HepG2 (cell line): Measurements from ENCODE around the gene RHBDF2. TPM values are rescaled to one million over a fixed set of nuclear protein-coding genes. Genes with fewer than 3 reads are reported as not detected.

Experiments used
- ATAC-seq: fragments of 200-7000 bp; cut with Tn5 transposase; 3 replicates; pipeline ENCODE4 v1.9.1; 2020; ENCODE audit warnings: mild to moderate bottlenecking, moderate library complexity
- BruUV-seq: library from RNA; stranded (reverse); fragments of 400-500 nt; replicated peaks from 2 replicates; lab custom pipeline; 2021; lab: Mats Ljungman, UMichigan
- CTCF ChIA-PET: fragments of 300-600 bp; formaldehyde crosslinking; extraction: SDS; loops from one replicate; lab custom pipeline; 2021; ENCODE audit warnings: low total read pairs, inconsistent platforms, low intra/inter-chr PET ratio; lab: Yijun Ruan, JAX
- POLR2A ChIA-PET: fragments of 350-600 bp; sonication (Branson Sonifier 250); formaldehyde crosslinking; loops from one replicate; lab custom pipeline; 2020; ENCODE audit warnings: antibody characterized with exemption, inconsistent platforms; lab: Yijun Ruan, JAX
- DNase-seq: peaks from one replicate; pipeline ENCODE4 v3.0.0-alpha.2; 2015; ENCODE audit warnings: low spot score
- FAIRE-seq: peaks from 3 replicates; lab custom pipeline; 2011; peaks lifted over from hg19 to GRCh38; lab: Jason Lieb, UNC
- H2AFZ ChIP-seq: one replicate; pipeline ENCODE4 v1.6.1; 2011; ENCODE audit warnings: low read length, inconsistent platforms
- H3K27ac ChIP-seq: fragments of 300-600 bp; 3 replicates; pipeline ENCODE4 v1.8.0; 2011; ENCODE audit warnings: mixed run types, mild to moderate bottlenecking, mixed read lengths, low read length, inconsistent platforms; ENCODE audit not compliant: insufficient read depth; ENCODE audit errors: extremely low read length
- H3K27me3 ChIP-seq, 2 experiments: fragments of 200-600 bp in 1 of 2; 2 replicates in 1 of 2; 3 replicates in 1 of 2; pipeline versions ENCODE4 v1.6.0 to v1.8.0; 2011; ENCODE audit warnings: low read length in 2 of 2, mild to moderate bottlenecking in 2 of 2, moderate library complexity in 2 of 2, inconsistent platforms in 1 of 2; ENCODE audit not compliant: insufficient read depth in 2 of 2, control insufficient read depth in 1 of 2
- H3K36me3 ChIP-seq, 2 experiments: fragments of 200-600 bp in 1 of 2; replicated peaks in 1 of 2; 2 replicates in 1 of 2; 3 replicates in 1 of 2; pipeline versions ENCODE4 v1.5.1 to v1.8.0; 2011; ENCODE audit warnings: low read length in 2 of 2, inconsistent platforms in 1 of 2; ENCODE audit not compliant: insufficient read depth in 2 of 2, control insufficient read depth in 1 of 2
- H3K4me1 ChIP-seq: 2 replicates; pipeline ENCODE4 v1.5.1; 2012; ENCODE audit warnings: low read length, inconsistent platforms; ENCODE audit not compliant: insufficient read depth
- H3K4me2 ChIP-seq: 2 replicates; pipeline ENCODE4 v1.6.0; 2011; ENCODE audit warnings: low read depth, low read length, inconsistent platforms
- H3K4me3 ChIP-seq, 3 experiments: fragments of 200-600 bp in 1 of 3; sonication (generic), shearing (Covaris generic) in 1 of 3; replicated peaks in 1 of 3; 2 replicates each; pipeline ENCODE4 v1.5.1; 2011 to 2016; ENCODE audit warnings: low read length in 3 of 3, inconsistent platforms in 2 of 3, low read depth in 2 of 3, mild to moderate bottlenecking in 2 of 3, control low read depth in 1 of 3, mixed read lengths in 1 of 3; ENCODE audit not compliant: insufficient read depth in 1 of 3
- H3K79me2 ChIP-seq: one replicate; pipeline ENCODE4 v1.6.1; 2011; ENCODE audit warnings: low read length, inconsistent platforms; ENCODE audit not compliant: insufficient read depth
- H3K9ac ChIP-seq: 2 replicates; pipeline ENCODE4 v1.6.0; 2011; ENCODE audit warnings: mild to moderate bottlenecking, low read depth, low read length, inconsistent platforms; ENCODE audit not compliant: insufficient read depth
- H3K9me3 ChIP-seq: 2 replicates; pipeline ENCODE4 v1.5.1; 2012; ENCODE audit warnings: mild to moderate bottlenecking, low read length
- H4K20me1 ChIP-seq: 2 replicates; pipeline ENCODE4 v1.6.0; 2011; ENCODE audit warnings: inconsistent platforms, mild to moderate bottlenecking, low read length, moderate library complexity; ENCODE audit not compliant: insufficient read depth
- AGO2 ChIP-seq: fragments of 200-400 bp; formaldehyde crosslinking; optimal IDR thresholded peaks from 2 replicates; pipeline ENCODE3; 2017; ENCODE audit warnings: mild to moderate bottlenecking, low read depth, low read length, moderate library complexity
- ATRX ChIP-seq: sonication (generic); formaldehyde crosslinking; IDR thresholded peaks from 2 replicates; pipeline ENCODE4 v1.4.0; 2020; ENCODE audit warnings: missing genetic modification reagents, borderline replicate concordance
- GATAD1 ChIP-seq: IDR thresholded peaks from 2 replicates; pipeline ENCODE4 v1.6.1; 2016; ENCODE audit warnings: missing genetic modification reagents, missing compliant biosample characterization
- HOXD1 ChIP-seq: sonication (generic); formaldehyde crosslinking; IDR thresholded peaks from 2 replicates; pipeline ENCODE4 v1.5.0; 2020; ENCODE audit warnings: missing genetic modification reagents
- MED1 ChIP-seq: sonication (generic); formaldehyde crosslinking; IDR thresholded peaks from 2 replicates; pipeline ENCODE4 v1.4.0; 2020; ENCODE audit warnings: missing genetic modification reagents
- MEF2D ChIP-seq: sonication (generic); formaldehyde crosslinking; IDR thresholded peaks from 2 replicates; pipeline ENCODE4 v1.5.1; 2020; ENCODE audit warnings: mild to moderate bottlenecking, missing genetic modification reagents
- RXRA ChIP-seq: sonication (generic); formaldehyde crosslinking; IDR thresholded peaks from 2 replicates; pipeline ENCODE4 v1.5.1; 2020; ENCODE audit warnings: missing genetic modification reagents
- TAF1 ChIP-seq: sonication (generic); formaldehyde crosslinking; IDR thresholded peaks from 2 replicates; pipeline ENCODE4 v1.4.0; 2020; ENCODE audit warnings: missing genetic modification reagents
- WGBS: methylation state at CpG from one replicate; pipeline ENCODE4 v1.1.6; 2017; ENCODE audit warnings: low lambda C conversion rate; 5-methylcytosine and 5-hydroxymethylcytosine counted together
- in situ Hi-C: cut with HindIII; loops from 2 replicates; pipeline ENCODE4 v1.10.0; 2017; ENCODE audit warnings: low pct_unique_long_range_greater_than_20kb; ENCODE audit not compliant: extremely low pct_ligation_motif_present
- intact Hi-C: fragments of 100-400 bp; cut with micrococcal nuclease; formaldehyde crosslinking; loops from one replicate; pipeline ENCODE4 v1.10.0; 2022; ENCODE audit not compliant: unreplicated experiment
- polyA plus RNA-seq, 8 experiments: library from polyadenylated mRNA; depleted of rRNA in 3 of 8; stranded (reverse) in 7 of 8; unstranded in 1 of 8; fragments of >200 nt; fragmentation: Illumina TruSeq in 4 of 8; extraction: Trizol in 4 of 8; gene quantifications; 2 replicates each; pipeline versions ENCODE4 v1.2.1 to v1.2.3, GENCODE V29; 2011 to 2016; ENCODE audit warnings: low read depth in 4 of 8, missing spikeins in 1 of 8, mixed read lengths in 1 of 8; ENCODE audit not compliant: insufficient read depth in 1 of 8
- total RNA-seq, 5 experiments: library from RNA; depleted of rRNA; stranded (reverse); fragments of >200 nt; fragmentation: Illumina TruSeq; extraction: Trizol; gene quantifications; 2 replicates each; pipeline ENCODE4 v1.2.3, GENCODE V29; 2016; ENCODE audit warnings: low read depth in 1 of 5
- TF ChIP-seq, protein P1 (sequence below): sonication (generic); formaldehyde crosslinking; IDR thresholded peaks from 2 replicates; pipeline ENCODE4 v1.5.1; 2020; ENCODE audit warnings: mild to moderate bottlenecking, missing genetic modification reagents, moderate library complexity
- TF ChIP-seq, protein P2 (sequence below): sonication (generic); formaldehyde crosslinking; IDR thresholded peaks from 2 replicates; pipeline ENCODE4 v1.5.1; 2020; ENCODE audit warnings: mild to moderate bottlenecking, missing genetic modification reagents, borderline replicate concordance

Gene RHBDF2
- total and polyA plus RNA-seq, 2 of the 13 experiments (the other 11 are each of a cell fraction or from before 2014, with no cell fraction given), result 7.8 to 24.2 TPM

GRCh38 chr17:76535788-76536510 lies 34.7 kb upstream of the RHBDF2 start:
- Histone ChIP-seq H3K27me3 (no peaks in the 10 kb centered on the region), H3K4me1 (peaks cover 54% of the 10 kb centered on the region), H3K27ac (no peak overlapping the region), H3K4me3 (no peak overlapping the region), H3K36me3 (no peaks in the 10 kb centered on the region), H3K9ac (no peak overlapping the region), H4K20me1 (no peaks in the 10 kb centered on the region), H3K79me2 (no peaks in the 10 kb centered on the region), H3K9me3 (no peaks in the 10 kb centered on the region), H3K4me2 (no peak overlapping the region), H2AFZ (no peak overlapping the region)
- FAIRE-seq, result no peak
- in situ Hi-C loops (no loop called here), intact Hi-C loops (no loop called here)
- ATAC-seq, result no peak
- TF ChIP-seq MED1 (CRISPR knock-in tag), result no peak
- no peak for TF ChIP-seq ATRX (CRISPR knock-in tag)
- TF ChIP-seq, protein P1, sequence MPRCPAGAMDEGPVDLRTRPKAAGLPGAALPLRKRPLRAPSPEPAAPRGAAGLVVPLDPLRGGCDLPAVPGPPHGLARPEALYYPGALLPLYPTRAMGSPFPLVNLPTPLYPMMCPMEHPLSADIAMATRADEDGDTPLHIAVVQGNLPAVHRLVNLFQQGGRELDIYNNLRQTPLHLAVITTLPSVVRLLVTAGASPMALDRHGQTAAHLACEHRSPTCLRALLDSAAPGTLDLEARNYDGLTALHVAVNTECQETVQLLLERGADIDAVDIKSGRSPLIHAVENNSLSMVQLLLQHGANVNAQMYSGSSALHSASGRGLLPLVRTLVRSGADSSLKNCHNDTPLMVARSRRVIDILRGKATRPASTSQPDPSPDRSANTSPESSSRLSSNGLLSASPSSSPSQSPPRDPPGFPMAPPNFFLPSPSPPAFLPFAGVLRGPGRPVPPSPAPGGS (CRISPR knock-in tag), result no peak
- TF ChIP-seq, protein P2, sequence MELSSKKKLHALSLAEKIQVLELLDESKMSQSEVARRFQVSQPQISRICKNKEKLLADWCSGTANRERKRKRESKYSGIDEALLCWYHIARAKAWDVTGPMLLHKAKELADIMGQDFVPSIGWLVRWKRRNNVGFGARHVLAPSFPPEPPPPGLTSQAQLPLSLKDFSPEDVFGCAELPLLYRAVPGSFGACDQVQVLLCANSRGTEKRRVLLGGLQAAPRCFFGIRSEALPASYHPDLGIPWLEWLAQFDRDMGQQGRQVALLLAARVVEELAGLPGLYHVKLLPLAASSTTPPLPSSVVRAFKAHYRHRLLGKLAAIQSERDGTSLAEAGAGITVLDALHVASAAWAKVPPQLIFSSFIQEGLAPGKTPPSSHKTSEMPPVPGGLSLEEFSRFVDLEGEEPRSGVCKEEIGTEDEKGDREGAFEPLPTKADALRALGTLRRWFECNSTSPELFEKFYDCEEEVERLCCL (CRISPR knock-in tag), result 0 out of 2 replicates have a peak, but pooled peaks have one; percentile 38
- TF ChIP-seq TAF1 (CRISPR knock-in tag), result no peak
- peak; percentile 43; the same call in 1 of the 2 replicates for TF ChIP-seq RXRA (CRISPR knock-in tag)
- TF ChIP-seq HOXD1 (CRISPR knock-in tag), result no peak
- TF ChIP-seq AGO2, result peak; percentile 13
- 0 out of 2 replicates have a peak, but pooled peaks have one; percentile 31 for TF ChIP-seq MEF2D (CRISPR knock-in tag)
- TF ChIP-seq GATAD1 (CRISPR knock-in tag), result no peak
- POLR2A ChIA-PET, result interaction anchor here (1.2 to 5.0 kb wide), 5 partner anchors 8 to 36 kb away, joined by 3 to 44 read pairs (median 6); no protein-coding TSS in a partner anchor
- CTCF ChIA-PET, result no interaction called here
- DNase-seq, result no peak
- BruUV-seq, result no TSS peak
- WGBS, result 93% methylated on average over 12 of the region's 19 CpGs
